SK-N-MC (cell line): ENCODE measurements around the gene SPRN.

Experiments used
- EZH2 ChIP-seq: fragments of 200-600 bp; sonication (generic); IDR thresholded peaks from one replicate; pipeline ENCODE4 v1.6.1; 2017; ENCODE audit warnings: antibody characterized with exemption
- POLR2AphosphoS5 ChIP-seq: IDR thresholded peaks from 2 replicates; pipeline ENCODE4 v1.6.1; 2012; ENCODE audit warnings: mild to moderate bottlenecking, low read depth, low read length, borderline replicate concordance

DNA sequence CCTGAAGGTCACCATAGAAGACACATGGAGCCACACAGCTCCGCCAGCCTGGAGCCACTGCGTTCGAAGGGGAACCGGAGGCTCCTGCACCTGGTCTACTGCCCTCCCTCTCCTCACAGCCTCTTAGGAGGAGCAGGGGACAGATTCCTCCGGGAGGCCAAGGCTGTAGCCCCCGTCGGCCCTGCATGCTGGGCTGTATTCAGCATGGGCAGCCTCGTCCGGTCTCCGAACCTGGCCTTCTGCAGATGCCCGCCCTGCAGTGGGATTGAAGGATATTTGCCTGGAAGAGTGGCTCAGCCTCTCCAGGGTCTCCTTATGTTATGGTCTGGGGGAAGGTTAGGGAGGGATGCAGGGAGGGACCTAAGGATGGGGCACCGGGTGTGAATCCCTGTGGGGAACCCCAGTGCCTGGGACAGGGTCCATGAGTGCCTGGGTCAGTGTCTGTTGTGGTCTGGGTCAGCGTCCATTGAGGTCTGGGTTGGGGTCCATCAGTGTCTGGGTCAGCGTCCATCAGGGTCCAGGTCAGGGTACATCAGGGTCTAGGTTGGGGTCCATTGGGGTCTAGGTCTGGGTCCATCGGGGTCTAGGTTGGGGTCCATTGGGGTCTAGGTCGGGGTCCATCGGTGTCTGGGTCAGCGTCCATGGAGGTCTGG, 16.3 kb upstream of the SPRN start:
- TF ChIP-seq EZH2 (no peak), POLR2AphosphoS5 (no peak)
